Activated naive CD8-positive, alpha-beta T cell treated with anti-CD3 and anti-CD28 coated beads, Interleukin-2, amount 50 U/mL, for 24 hours (primary cell): Measurements from ENCODE around the gene CPNE5.

Experiments used
- ATAC-seq: fragments of 150-1000 bp; cut with Tn5 transposase; one replicate; pipeline ENCODE4 v1.10.0; 2021
- DNase-seq: peaks from one replicate; pipeline ENCODE4 v3.0.0; 2021
- H3K27ac Mint-ChIP-seq: one replicate; pipeline ENCODE4 v1.8.0; 2021; ENCODE audit warnings: mild to moderate bottlenecking, mixed read lengths
- H3K27me3 Mint-ChIP-seq: one replicate; pipeline ENCODE4 v1.8.0; 2021; ENCODE audit warnings: mixed read lengths
- H3K36me3 Mint-ChIP-seq: one replicate; pipeline ENCODE4 v1.8.0; 2021; ENCODE audit warnings: low read depth, mixed read lengths
- H3K4me1 Mint-ChIP-seq: one replicate; pipeline ENCODE4 v1.8.0; 2021; ENCODE audit warnings: mixed read lengths
- H3K4me3 Mint-ChIP-seq: one replicate; pipeline ENCODE4 v1.8.0; 2021; ENCODE audit warnings: mild to moderate bottlenecking, moderate library complexity, mixed read lengths
- H3K9me3 Mint-ChIP-seq: one replicate; pipeline ENCODE4 v1.8.0; 2021; ENCODE audit warnings: mixed read lengths

CPNE5 gene

GRCh38 chr6:36863670-36864540 lies 24.7 kb upstream of the CPNE5 start:
- Mint-ChIP-seq H3K9me3 (no peaks in the 10 kb centered on the region), H3K27ac (peak overlapping the region; percentile 1), H3K27me3 (no peaks in the 10 kb centered on the region), H3K4me3 (no peak overlapping the region), H3K4me1 (peaks cover 30% of the 10 kb centered on the region), H3K36me3 (peaks cover 62% of the 10 kb centered on the region)
- ATAC-seq: no peak
- DNase-seq: no peak

- Mint-ChIP-seq H3K27me3 (no peaks in the 10 kb centered on the region), H3K4me3 (no peak overlapping the region), H3K4me1 (peaks cover 26% of the 10 kb centered on the region), H3K27ac (no peak overlapping the region), H3K36me3 (peaks cover 62% of the 10 kb centered on the region), H3K9me3 (no peaks in the 10 kb centered on the region)
- ATAC-seq (no peak), DNase-seq (no peak)
Observed at GRCh38 chr6:36862848-36863382, 23.7 kb upstream of the CPNE5 start.

- Mint-ChIP-seq H3K9me3 (no peaks in the 10 kb centered on the region), H3K27ac (no peak overlapping the region), H3K27me3 (no peaks in the 10 kb centered on the region), H3K4me3 (no peak overlapping the region), H3K4me1 (peaks cover 21% of the 10 kb centered on the region), H3K36me3 (peaks cover 56% of the 10 kb centered on the region)
- DNase-seq (no peak), ATAC-seq (no peak)
Observed at GRCh38 chr6:36862164-36862847, 23.1 kb upstream of the CPNE5 start.

GRCh38 chr6:36860126-36860525 lies 20.9 kb upstream of the CPNE5 start:
- Mint-ChIP-seq H3K27me3 (no peaks in the 10 kb centered on the region), H3K4me3 (no peak overlapping the region), H3K4me1 (peaks cover 5% of the 10 kb centered on the region), H3K9me3 (no peaks in the 10 kb centered on the region), H3K36me3 (peaks cover 54% of the 10 kb centered on the region), H3K27ac (no peak overlapping the region)
- DNase-seq: no peak
- no peak for ATAC-seq

- Mint-ChIP-seq H3K27me3 (no peaks in the 10 kb centered on the region), H3K36me3 (peaks cover 52% of the 10 kb centered on the region), H3K4me1 (peaks cover 2% of the 10 kb centered on the region), H3K4me3 (no peak overlapping the region), H3K27ac (no peak overlapping the region), H3K9me3 (no peaks in the 10 kb centered on the region)
- DNase-seq (no peak), ATAC-seq (no peak)
Observed at GRCh38 chr6:36858407-36858981, 19.2 kb upstream of the CPNE5 start.

GRCh38 chr6:36857325-36857724 lies 18.1 kb upstream of the CPNE5 start:
- DNase-seq (no peak), ATAC-seq (no peak)
- Mint-ChIP-seq H3K9me3 (no peaks in the 10 kb centered on the region), H3K4me3 (no peak overlapping the region), H3K36me3 (peaks cover 52% of the 10 kb centered on the region), H3K4me1 (no peaks in the 10 kb centered on the region), H3K27ac (no peak overlapping the region), H3K27me3 (no peaks in the 10 kb centered on the region)

- no peaks in the 10 kb centered on the region for H3K27me3 Mint-ChIP-seq
- no peak overlapping the region for H3K27ac Mint-ChIP-seq
- no peak for ATAC-seq
- H3K4me1 Mint-ChIP-seq: no peaks in the 10 kb centered on the region
- H3K4me3 Mint-ChIP-seq: no peak overlapping the region
- H3K9me3 Mint-ChIP-seq: no peaks in the 10 kb centered on the region
- peaks cover 59% of the 10 kb centered on the region for H3K36me3 Mint-ChIP-seq
- DNase-seq: no peak
Observed at GRCh38 chr6:36856277-36856676, 17.0 kb upstream of the CPNE5 start.

- no peaks in the 10 kb centered on the region for H3K4me1 Mint-ChIP-seq
- no peaks in the 10 kb centered on the region for H3K9me3 Mint-ChIP-seq
- no peaks in the 10 kb centered on the region for H3K27me3 Mint-ChIP-seq
- no peak overlapping the region for H3K27ac Mint-ChIP-seq
- peaks cover 62% of the 10 kb centered on the region for H3K36me3 Mint-ChIP-seq
- no peak for DNase-seq
- no peak for ATAC-seq
- H3K4me3 Mint-ChIP-seq: no peak overlapping the region
Observed at GRCh38 chr6:36855750-36856149, 16.5 kb upstream of the CPNE5 start.

- Mint-ChIP-seq H3K4me1 (peaks cover 8% of the 10 kb centered on the region), H3K36me3 (peaks cover 58% of the 10 kb centered on the region), H3K4me3 (no peak overlapping the region), H3K27ac (no peak overlapping the region), H3K9me3 (no peaks in the 10 kb centered on the region), H3K27me3 (no peaks in the 10 kb centered on the region)
- ATAC-seq: no peak
- DNase-seq: no peak
Observed at GRCh38 chr6:36853325-36853724, 14.1 kb upstream of the CPNE5 start.

- H3K27ac Mint-ChIP-seq: no peak overlapping the region
- peaks cover 57% of the 10 kb centered on the region for H3K36me3 Mint-ChIP-seq
- ATAC-seq: no peak
Observed at GRCh38 chr6:36852481-36853147, 13.4 kb upstream of the CPNE5 start.

GRCh38 chr6:36851626-36852025 lies 12.4 kb upstream of the CPNE5 start:
- DNase-seq: no peak
- H3K27me3 Mint-ChIP-seq: no peaks in the 10 kb centered on the region
- no peaks in the 10 kb centered on the region for H3K9me3 Mint-ChIP-seq
- H3K4me3 Mint-ChIP-seq: no peak overlapping the region
- H3K27ac Mint-ChIP-seq: no peak overlapping the region
- no peak for ATAC-seq
- peaks cover 8% of the 10 kb centered on the region for H3K4me1 Mint-ChIP-seq
- peaks cover 55% of the 10 kb centered on the region for H3K36me3 Mint-ChIP-seq

More at GRCh38 chr6:36852481-36853147, 13.4 kb upstream of the CPNE5 start:
- no peak overlapping the region for H3K4me3 Mint-ChIP-seq
- no peaks in the 10 kb centered on the region for H3K9me3 Mint-ChIP-seq
- no peak for DNase-seq
- no peaks in the 10 kb centered on the region for H3K27me3 Mint-ChIP-seq
- H3K4me1 Mint-ChIP-seq: peaks cover 8% of the 10 kb centered on the region

GRCh38 chr6:36851149-36851614 lies 11.9 kb upstream of the CPNE5 start:
- H3K27me3 Mint-ChIP-seq: no peaks in the 10 kb centered on the region
- ATAC-seq: no peak
- no peak overlapping the region for H3K4me3 Mint-ChIP-seq
- H3K27ac Mint-ChIP-seq: no peak overlapping the region
- DNase-seq: no peak
- peaks cover 8% of the 10 kb centered on the region for H3K4me1 Mint-ChIP-seq
- peaks cover 51% of the 10 kb centered on the region for H3K36me3 Mint-ChIP-seq
- no peaks in the 10 kb centered on the region for H3K9me3 Mint-ChIP-seq

GRCh38 chr6:36850021-36850420 lies 10.8 kb upstream of the CPNE5 start:
- Mint-ChIP-seq H3K9me3 (no peaks in the 10 kb centered on the region), H3K36me3 (peaks cover 46% of the 10 kb centered on the region), H3K4me1 (peaks cover 8% of the 10 kb centered on the region), H3K27ac (no peak overlapping the region), H3K4me3 (no peak overlapping the region), H3K27me3 (peaks cover 2% of the 10 kb centered on the region)
- ATAC-seq (no peak), DNase-seq (no peak)
